ENCODE data around the gene TMPRSS6.
"Not testable (repeated sequence)": the region's sequence is repeated elsewhere in the genome, so short reads cannot be mapped to it uniquely, and the experiment has no call there.

TMPRSS6 gene

DNA sequence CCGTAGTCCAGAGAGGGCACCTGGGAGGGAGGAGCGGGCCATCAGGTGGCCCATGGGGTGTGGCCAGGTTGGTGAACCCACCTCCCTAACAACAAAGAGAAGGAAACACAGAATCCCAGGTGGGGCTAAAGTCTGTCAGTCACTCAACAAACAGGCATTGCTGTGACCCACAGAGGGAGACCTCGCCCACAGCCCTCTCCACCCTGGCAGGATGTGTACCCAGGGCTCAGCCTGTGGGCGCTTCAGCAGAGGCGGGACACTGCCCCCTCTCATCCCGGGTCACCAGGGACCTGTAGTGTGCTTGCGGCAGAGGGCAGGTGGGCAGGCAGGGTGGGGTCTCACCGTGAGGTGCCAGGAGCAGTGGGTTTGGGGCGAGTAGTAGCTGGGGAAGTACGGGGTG is 25.1 kb downstream of the TMPRSS6 start:
- DNase-seq, result no peak

DNA sequence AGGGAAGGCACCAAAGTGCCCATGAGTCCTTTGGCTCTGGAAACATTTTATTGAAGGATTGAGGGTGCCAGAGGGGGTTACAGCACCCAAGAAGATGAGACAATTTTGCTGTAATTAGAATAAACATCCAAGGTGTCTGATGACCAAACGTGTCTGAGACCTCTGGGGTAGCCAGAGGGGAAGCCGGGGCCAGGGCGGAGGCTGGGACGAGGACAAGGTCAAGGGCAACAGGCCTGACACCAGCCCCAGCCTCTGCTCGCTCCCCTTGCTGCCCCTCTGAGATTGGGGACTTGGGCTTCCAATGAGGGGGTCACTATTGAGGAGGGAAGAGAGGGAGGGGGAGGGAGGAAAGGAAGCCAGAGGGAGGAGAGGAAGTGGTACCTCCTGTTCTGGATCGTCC is 25.6 kb downstream of the TMPRSS6 start:
- no peak for DNase-seq

- DNase-seq, result peak; percentile 74
Observed at GRCh38 chr22:37082251-37082873, 27.2 kb downstream of the TMPRSS6 start.

GRCh38 chr22:37080838-37081237 is 28.7 kb downstream of the TMPRSS6 start:
- DNase-seq, result no peak

GRCh38 chr22:37080438-37080837 is 29.1 kb downstream of the TMPRSS6 start:
- peak; percentile 75 for DNase-seq

DNA sequence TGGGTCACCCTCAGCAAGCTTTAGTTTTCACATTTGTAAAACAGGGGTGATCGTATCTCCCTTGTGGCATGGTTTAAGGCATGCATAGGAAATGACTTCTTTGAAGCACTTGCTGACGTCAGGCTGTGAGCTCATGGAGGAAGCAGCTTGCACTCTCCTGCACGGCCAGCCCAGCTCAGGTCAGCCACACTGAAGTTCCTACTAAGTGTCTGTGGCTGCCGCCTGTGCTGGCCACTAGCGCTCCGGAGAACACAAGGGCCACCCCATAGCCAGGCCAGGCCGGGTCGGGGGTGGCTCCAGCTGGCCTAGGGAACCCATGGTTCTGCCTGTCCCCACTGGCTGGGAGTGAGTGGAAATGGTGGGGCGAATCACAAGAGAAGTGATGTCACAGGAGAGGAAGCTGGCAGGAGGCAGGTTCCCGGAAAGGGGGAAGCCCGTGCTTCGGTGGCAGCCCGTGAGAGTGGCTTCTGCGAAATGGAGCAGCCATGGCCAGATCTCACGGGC is 29.8 kb downstream of the TMPRSS6 start:
- peak; percentile 90 for DNase-seq

DNA sequence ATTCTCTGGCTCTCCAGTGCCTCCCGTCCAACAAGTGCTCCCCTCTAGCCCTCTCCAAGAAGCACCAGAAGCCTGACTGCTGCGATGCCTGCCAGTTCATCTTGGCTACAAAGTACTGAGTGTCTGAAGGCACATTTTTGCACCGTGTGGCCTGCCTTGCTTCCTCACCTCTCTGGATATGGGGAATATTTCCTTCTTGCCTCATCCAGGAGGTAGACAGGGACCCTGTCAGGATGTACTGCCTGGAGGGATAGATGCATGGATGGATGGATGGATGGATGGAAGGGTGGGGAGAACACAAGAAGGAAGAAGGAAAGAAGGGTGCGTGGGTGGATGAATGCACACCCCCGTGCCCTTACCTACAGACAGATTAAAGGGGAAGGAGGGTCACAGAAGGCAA is 30.4 kb downstream of the TMPRSS6 start:
- no peak for DNase-seq

DNA sequence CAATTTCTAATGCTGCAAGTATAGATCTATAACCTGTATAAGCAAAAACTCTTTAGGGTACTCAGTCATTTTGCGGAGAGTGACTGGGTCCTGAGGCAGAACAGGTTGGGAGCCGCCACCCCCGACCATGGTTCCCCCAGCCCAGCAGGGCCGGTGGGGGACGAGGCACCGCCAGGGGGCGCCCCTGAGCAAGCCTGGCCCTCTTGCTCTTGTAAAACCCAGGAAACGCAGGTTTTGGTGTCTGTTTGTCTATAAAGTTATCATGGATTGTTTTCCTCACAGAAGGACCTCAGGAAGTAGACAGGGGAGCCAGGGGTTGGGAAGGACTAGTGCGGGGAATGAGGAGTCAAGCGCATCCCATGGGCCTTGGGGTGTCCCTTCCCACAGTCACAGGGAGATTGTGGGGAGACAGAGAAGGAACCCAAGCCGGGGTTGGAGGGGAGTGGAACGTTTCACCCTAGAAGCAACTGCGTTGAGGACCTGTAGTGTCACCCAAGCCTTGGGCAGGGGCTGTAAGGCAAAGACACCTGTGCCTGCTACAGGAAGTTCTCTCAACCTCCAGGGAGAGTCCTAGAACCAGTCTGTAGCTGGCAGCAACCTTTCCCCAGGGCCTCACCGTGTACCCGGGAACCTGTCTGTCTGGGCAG is 31.6 kb downstream of the TMPRSS6 start:
- peak; percentile 100 for DNase-seq

GRCh38 chr22:37075822-37076433 is 33.6 kb downstream of the TMPRSS6 start:
- no peak for DNase-seq

DNA sequence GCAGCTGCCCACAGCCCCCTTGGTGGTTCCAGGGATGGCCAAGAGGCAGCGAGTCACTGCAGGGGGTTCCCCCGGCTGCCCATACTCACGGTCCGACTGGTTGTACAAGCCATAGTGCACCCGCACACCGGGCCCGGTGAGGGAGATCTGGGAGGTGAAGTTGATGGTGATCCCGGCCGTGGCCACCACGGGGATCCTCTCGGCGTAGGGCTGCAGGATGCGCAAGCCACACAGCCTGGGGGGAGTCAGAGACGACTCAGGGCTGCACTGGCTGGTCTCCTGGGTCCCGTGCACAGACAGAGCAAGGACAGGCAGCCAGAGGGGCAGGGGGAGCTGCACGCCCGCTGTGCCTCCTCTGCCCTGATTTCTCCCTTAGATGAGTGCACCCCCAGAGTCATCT is 34.5 kb downstream of the TMPRSS6 start:
- no peak for DNase-seq

DNA sequence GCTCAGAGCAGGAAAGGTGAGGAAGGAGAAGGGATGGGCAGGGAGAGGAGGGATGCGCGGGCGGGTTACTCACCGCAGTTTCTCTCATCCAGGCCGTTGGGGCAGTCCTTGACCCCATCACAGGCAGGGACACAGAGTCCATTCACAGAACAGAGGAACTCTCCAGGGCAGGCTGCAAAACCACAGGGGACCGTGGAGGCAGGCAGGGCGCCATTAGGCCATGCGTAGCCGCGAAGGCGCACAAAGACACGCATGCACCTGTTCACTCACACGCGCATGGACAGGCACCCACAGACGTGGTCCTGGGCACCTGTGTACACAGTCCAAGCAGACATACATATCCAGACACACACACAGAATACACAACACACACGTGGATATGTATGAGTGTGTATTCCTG is 35.0 kb downstream of the TMPRSS6 start:
- no peak for DNase-seq

- DNase-seq, result no peak
Observed at GRCh38 chr22:37072673-37073072, 36.8 kb downstream of the TMPRSS6 start.

DNA sequence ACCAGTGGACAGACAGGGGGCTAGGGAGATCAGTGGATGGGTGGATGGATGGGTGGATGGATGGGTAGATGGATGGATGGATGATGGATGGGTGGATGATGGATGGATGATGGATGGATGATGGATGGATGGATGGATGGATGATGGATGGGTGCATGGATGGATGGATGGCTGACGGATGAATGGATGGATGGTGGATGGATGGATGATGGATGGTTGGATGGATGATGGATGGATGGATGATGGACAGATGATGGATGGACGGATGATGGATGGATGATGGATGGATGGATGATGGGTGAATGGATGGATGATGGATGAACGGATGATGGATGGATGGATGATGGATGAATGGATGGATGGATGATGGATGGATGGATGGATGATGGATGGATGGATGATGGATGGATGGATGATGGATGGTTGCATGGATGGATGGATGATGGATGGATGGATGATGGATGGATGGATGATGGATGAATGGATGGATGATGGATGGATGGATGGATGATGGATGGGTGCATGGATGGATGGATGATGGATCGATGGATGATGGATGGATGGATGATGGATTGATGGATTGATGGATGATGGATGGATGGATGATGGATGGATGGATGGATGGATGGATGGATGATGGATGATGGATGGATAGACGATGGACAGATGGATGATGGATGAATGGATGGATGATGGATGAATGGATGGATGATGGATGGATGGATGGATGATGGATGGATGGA is 37.5 kb downstream of the TMPRSS6 start:
- not testable (repeated sequence) for DNase-seq

GRCh38 chr22:37070744-37071143 is 38.8 kb downstream of the TMPRSS6 start:
- DNase-seq, result no peak

- no peak for DNase-seq
Observed at GRCh38 chr22:37070334-37070733, 39.2 kb downstream of the TMPRSS6 start.

DNA sequence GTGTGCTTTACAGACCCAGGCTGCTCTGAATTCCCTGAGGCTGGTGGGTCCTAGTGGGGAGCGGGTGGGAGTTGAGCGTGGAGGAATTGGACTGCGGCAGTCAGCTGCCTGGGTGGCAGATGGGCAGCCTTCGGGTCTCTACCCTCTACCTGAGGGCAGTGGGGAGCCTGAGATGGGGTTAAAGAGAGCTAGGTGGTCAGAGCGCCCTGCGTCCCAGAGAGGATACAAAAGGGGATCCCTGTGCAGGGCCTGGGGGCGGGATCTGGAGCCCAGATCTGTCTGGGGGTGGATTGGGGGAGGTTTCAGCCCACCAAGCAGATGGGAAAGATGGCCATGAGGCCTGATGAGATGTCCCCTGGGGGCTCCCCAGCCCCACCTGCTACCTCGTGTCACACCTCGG is 39.8 kb downstream of the TMPRSS6 start:
- DNase-seq, result no peak

- DNase-seq, result no peak
Observed at GRCh38 chr22:37069319-37069718, 40.2 kb downstream of the TMPRSS6 start.

GRCh38 chr22:37068859-37069258 is 40.7 kb downstream of the TMPRSS6 start:
- no peak for DNase-seq

- DNase-seq, result no peak
Observed at GRCh38 chr22:37067428-37067827, 42.1 kb downstream of the TMPRSS6 start.

GRCh38 chr22:37065961-37066360 is 43.6 kb downstream of the TMPRSS6 start:
- no peak for DNase-seq

DNA sequence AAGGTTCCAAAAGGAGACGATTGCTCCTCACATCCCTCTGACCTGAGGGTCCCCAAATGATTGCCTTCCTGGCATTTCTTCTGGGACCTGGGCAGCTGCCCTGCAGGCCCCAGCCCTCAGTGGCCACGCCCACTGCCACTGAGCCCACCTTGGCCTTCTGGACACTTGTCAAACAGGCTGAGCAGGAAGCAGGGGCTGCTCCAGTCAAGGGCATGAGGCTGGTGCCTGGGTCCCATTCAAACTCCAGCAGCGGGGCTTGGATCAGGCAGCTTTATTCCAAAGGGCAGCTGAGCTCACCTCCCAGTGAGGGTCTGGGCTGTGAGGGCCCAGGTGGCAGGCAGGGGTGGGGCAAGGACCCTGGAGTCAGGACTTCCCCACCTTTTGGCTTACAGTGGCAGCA is 44.3 kb downstream of the TMPRSS6 start:
- no peak for DNase-seq

DNA sequence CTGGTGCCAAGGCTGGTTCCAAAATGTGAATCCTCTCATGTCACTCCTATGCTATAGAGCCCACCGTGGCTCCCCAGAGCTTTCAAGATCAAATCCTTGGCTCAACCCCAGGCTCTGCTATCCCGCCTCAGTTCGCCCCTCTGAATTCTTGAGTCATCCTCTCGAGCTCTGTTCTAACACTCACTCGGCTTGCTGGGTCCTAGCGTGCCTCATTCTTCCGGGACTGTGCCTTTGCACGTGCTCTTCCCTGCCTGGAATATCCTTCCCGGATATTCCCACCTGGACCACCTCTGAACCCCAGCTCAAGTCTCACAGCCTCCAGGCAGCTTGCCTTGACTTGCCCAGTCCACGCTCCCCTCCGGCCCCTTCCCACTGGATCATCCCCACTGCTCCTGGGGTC is 45.0 kb downstream of the TMPRSS6 start:
- no peak for DNase-seq
